Ishikawa (cell line): ENCODE data around the gene FAM200A.

Experiments used
- CEBPB ChIP-seq: IDR thresholded peaks from 2 replicates; pipeline ENCODE4 v1.6.1; 2012
- EGR1 ChIP-seq: IDR thresholded peaks from 2 replicates; pipeline ENCODE4 v1.6.1; 2012
- EP300 ChIP-seq: IDR thresholded peaks from 2 replicates; pipeline ENCODE4 v1.6.1; 2012; ENCODE audit warnings: borderline replicate concordance
- FOXM1 ChIP-seq: IDR thresholded peaks from 2 replicates; pipeline ENCODE4 v1.6.1; 2012; ENCODE audit warnings: low read depth, borderline replicate concordance
- NFIC ChIP-seq: IDR thresholded peaks from 2 replicates; pipeline ENCODE4 v1.6.1; 2012
- TAF1 ChIP-seq: IDR thresholded peaks from 2 replicates; pipeline ENCODE4 v1.6.1; 2012; ENCODE audit warnings: low read depth, mild to moderate bottlenecking
- YY1 ChIP-seq: IDR thresholded peaks from 2 replicates; pipeline ENCODE4 v1.6.1; 2012; ENCODE audit warnings: low read depth
- TF ChIP-seq, protein P1 (sequence below): IDR thresholded peaks from 2 replicates; pipeline ENCODE4 v1.6.1; 2012
- TF ChIP-seq, protein P2 (sequence below): IDR thresholded peaks from 2 replicates; pipeline ENCODE4 v1.6.1; 2012; ENCODE audit warnings: low read depth, mild to moderate bottlenecking

DNA sequence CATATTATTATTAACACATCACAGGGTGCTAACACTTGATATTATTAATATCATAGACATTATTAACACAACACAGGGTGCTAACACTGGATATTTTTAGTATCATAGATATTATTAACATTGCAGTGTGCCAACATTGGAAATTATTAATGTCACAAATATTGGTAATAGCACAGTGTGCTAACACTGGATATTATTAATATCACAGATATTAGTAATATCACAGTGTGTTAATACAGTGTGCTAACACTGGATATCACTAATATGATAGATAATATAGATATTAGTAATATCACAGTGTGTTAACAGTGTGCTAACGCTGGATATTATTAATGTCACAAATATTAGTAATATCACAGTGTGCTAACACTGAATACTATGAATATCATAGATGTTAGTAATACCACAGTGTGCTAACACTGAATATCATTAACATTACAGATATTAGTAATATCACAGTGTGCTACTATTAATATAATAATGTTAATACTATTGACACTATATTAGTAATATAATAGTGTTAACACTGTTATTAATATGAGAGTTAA lies 44.6 kb upstream of the FAM200A start:
- TF ChIP-seq TAF1: no peak
- no peak for TF ChIP-seq CEBPB
- no peak for TF ChIP-seq EP300
- no peak for TF ChIP-seq YY1
- TF ChIP-seq, protein P1, sequence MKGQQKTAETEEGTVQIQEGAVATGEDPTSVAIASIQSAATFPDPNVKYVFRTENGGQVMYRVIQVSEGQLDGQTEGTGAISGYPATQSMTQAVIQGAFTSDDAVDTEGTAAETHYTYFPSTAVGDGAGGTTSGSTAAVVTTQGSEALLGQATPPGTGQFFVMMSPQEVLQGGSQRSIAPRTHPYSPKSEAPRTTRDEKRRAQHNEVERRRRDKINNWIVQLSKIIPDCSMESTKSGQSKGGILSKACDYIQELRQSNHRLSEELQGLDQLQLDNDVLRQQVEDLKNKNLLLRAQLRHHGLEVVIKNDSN: no peak
- TF ChIP-seq, protein P2, sequence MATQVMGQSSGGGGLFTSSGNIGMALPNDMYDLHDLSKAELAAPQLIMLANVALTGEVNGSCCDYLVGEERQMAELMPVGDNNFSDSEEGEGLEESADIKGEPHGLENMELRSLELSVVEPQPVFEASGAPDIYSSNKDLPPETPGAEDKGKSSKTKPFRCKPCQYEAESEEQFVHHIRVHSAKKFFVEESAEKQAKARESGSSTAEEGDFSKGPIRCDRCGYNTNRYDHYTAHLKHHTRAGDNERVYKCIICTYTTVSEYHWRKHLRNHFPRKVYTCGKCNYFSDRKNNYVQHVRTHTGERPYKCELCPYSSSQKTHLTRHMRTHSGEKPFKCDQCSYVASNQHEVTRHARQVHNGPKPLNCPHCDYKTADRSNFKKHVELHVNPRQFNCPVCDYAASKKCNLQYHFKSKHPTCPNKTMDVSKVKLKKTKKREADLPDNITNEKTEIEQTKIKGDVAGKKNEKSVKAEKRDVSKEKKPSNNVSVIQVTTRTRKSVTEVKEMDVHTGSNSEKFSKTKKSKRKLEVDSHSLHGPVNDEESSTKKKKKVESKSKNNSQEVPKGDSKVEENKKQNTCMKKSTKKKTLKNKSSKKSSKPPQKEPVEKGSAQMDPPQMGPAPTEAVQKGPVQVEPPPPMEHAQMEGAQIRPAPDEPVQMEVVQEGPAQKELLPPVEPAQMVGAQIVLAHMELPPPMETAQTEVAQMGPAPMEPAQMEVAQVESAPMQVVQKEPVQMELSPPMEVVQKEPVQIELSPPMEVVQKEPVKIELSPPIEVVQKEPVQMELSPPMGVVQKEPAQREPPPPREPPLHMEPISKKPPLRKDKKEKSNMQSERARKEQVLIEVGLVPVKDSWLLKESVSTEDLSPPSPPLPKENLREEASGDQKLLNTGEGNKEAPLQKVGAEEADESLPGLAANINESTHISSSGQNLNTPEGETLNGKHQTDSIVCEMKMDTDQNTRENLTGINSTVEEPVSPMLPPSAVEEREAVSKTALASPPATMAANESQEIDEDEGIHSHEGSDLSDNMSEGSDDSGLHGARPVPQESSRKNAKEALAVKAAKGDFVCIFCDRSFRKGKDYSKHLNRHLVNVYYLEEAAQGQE: no peak
- TF ChIP-seq NFIC: no peak
- no peak for TF ChIP-seq EGR1
- TF ChIP-seq FOXM1: no peak
